GM12864 (cell line): ENCODE measurements around the gene PITPNM2.

ENCODE experiments used
- DNase-seq: peaks from one replicate; pipeline ENCODE4 v3.0.0-alpha.2; 2011; ENCODE audit warnings: low read depth
- H3K4me3 ChIP-seq: 2 replicates; pipeline ENCODE4 v1.5.1; 2011; ENCODE audit warnings: mild to moderate bottlenecking, low read depth, low read length, control low read depth
- CTCF ChIP-seq: IDR thresholded peaks from 2 replicates; pipeline ENCODE4 v1.5.1; 2011; ENCODE audit warnings: low read depth, mild to moderate bottlenecking, moderate library complexity, low read length, control low read depth, inconsistent platforms; ENCODE audit errors: missing control alignments

The PITPNM2 gene

GRCh38 chr12:123139926-123140675 lies 10.8 kb downstream of the PITPNM2 start:
- no peak overlapping the region for H3K4me3 ChIP-seq
- DNase-seq, result no peak
- TF ChIP-seq CTCF, result no peak

- no peak for DNase-seq
- H3K4me3 ChIP-seq, result no peak overlapping the region
- TF ChIP-seq CTCF, result no peak
Measured at GRCh38 chr12:123135688-123136087, 15.2 kb downstream of the PITPNM2 start.

GRCh38 chr12:123134826-123135225 lies 16.1 kb downstream of the PITPNM2 start:
- no peak overlapping the region for H3K4me3 ChIP-seq
- no peak for DNase-seq
- TF ChIP-seq CTCF, result no peak

GRCh38 chr12:123134271-123134671 lies 16.6 kb downstream of the PITPNM2 start:
- no peak for TF ChIP-seq CTCF
- H3K4me3 ChIP-seq, result no peak overlapping the region
- DNase-seq, result no peak

GRCh38 chr12:123133701-123134100 lies 17.2 kb downstream of the PITPNM2 start:
- no peak for TF ChIP-seq CTCF
- no peak for DNase-seq

GRCh38 chr12:123132951-123133619 lies 17.8 kb downstream of the PITPNM2 start:
- TF ChIP-seq CTCF, result no peak
- no peak for DNase-seq
- no peak overlapping the region for H3K4me3 ChIP-seq

More at GRCh38 chr12:123133701-123134100, 17.2 kb downstream of the PITPNM2 start:
- no peak overlapping the region for H3K4me3 ChIP-seq
